NCI-H524 treated with DMSO at 0.1 percent for 48 hours (cell line): ENCODE measurements around the gene PPP1R14C.

Experiments used
- DNase-seq: peaks from one replicate; lab custom pipeline; 2025; lab: John Stamatoyannopoulos, UW

PPP1R14C gene

DNA sequence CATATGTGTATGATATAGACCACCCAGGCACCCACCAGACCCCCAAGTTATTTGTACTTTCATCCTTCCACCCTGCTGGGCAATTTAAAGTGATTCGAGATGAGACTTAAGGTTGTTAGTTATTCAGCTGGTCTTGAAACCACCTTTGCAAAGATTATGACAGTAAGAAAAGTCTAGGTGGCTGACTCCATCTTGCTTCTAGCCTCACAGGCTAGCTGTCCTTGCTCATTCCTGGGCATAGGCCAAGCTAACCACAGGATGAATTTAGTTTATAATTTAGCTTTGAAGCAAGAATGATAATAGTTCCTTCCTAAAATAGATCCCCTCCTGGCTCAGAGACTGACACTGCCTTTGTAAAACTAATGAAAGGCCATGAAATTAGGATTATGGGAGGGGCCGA lies 154.0 kb downstream of the PPP1R14C start:
- DNase-seq: no peak

GRCh38 chr6:150297327-150298029 lies 154.6 kb downstream of the PPP1R14C start:
- DNase-seq: no peak

- DNase-seq: no peak
Observed at GRCh38 chr6:150298030-150298380, 155.2 kb downstream of the PPP1R14C start.

- DNase-seq: no peak
Observed at GRCh38 chr6:150298676-150299075, 155.8 kb downstream of the PPP1R14C start.
